D721Med (cell line): ENCODE results near the gene MAGEB6B.
"Not testable (repeated sequence)": the region's sequence is repeated elsewhere in the genome, so short reads cannot be mapped to it uniquely, and the experiment has no call there.

Experiments
- DNase-seq: peaks from one replicate; pipeline ENCODE4 v3.0.0; 2011; ENCODE audit warnings: low spot score; ENCODE audit not compliant: insufficient read length
- FAIRE-seq: peaks from 2 replicates; lab custom pipeline; 2011; peaks lifted over from hg19 to GRCh38; lab: Jason Lieb, UNC
- CTCF ChIP-seq: IDR thresholded peaks from 2 replicates; pipeline ENCODE4 v1.5.1; 2012; ENCODE audit warnings: mild to moderate bottlenecking, control low read depth; ENCODE audit not compliant: insufficient read depth; ENCODE audit errors: missing control alignments

MAGEB6B gene, protein sequence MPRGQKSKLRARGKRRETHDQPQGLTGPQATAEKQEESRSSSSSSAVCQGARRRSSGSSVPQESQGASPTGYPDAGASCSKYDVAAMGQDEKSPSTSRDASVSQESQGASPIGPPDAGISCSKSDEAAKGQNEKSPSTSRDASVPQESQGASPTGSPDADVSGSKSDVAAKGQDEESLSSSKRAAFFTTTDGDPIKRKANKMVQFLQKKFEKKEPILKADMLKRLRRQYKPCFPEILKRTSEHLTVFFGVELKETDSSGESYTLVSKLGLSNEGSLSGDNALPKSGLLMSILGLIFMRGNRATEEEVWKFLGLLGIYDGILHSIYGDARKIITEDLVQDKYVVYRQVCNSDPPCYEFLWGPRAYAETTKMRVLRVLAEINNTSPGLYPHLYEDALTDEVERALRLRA

DNA sequence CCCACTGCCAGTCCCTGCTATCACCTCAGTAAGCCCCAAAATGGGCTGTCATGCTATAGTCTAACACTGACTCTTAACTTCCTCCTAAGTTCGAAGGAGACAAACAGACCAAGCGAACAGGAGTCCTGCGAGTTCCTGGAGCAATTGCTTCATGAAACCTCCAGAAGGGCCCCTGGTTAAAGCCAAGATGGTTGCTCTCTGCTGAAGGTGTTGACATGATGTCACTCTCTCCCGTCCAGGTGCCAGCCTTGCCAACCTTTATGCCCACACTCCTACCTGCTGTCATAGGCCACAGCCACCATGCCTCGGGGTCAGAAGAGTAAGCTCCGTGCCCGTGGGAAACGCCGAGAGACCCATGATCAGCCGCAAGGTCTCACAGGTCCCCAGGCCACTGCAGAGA, at the start of gene MAGEB6B:
TSS of gene MAGEB6B (plus strand) at position 301 of the 400 bp plus-strand sequence. CDS start at position 301, 0 bp downstream.
- TF ChIP-seq CTCF: no peak
- DNase-seq: no peak
- no peak for FAIRE-seq

- TF ChIP-seq CTCF: no peak
- DNase-seq (no peak), FAIRE-seq (no peak)
Observed at GRCh38 chrX:26138274-26138673, 22.1 kb upstream of the MAGEB6B start, which contains the start of gene MAGEB18. MAGEB18 (plus strand) TSS chrX:26138343; CDS start chrX:26138986, 643 bp downstream.

- no peak for FAIRE-seq
- TF ChIP-seq CTCF: no peak
- no peak for DNase-seq
Observed at GRCh38 chrX:26146024-26146423, 14.4 kb upstream of the MAGEB6B start.

- FAIRE-seq (no peak), DNase-seq (no peak)
- no peak for TF ChIP-seq CTCF
Observed at GRCh38 chrX:26192204-26192603, 31.8 kb downstream of the MAGEB6B start, which contains the start of gene MAGEB6. MAGEB6 (plus strand) TSS chrX:26192440; CDS start chrX:26193847, 1,407 bp downstream.

- FAIRE-seq: no peak
- TF ChIP-seq CTCF: no peak
- DNase-seq: no peak
Observed at GRCh38 chrX:26203561-26203960, 43.2 kb downstream of the MAGEB6B start.

GRCh38 chrX:26204717-26205116, 44.3 kb downstream of the MAGEB6B start:
- DNase-seq, FAIRE-seq: not testable (repeated sequence)

GRCh38 chrX:26208012-26208411, 47.6 kb downstream of the MAGEB6B start:
- TF ChIP-seq CTCF: no peak
- no peak for FAIRE-seq
- DNase-seq: no peak
